Non-pigmented ciliary epithelial cell (primary cell): Measurements from ENCODE around the gene PANX2.
A peak's percentile ranks its signal among the peaks of the same experiment; 100 is the strongest.

Source experiments
- DNase-seq: peaks from one replicate; pipeline ENCODE4 v3.0.0-alpha.2; 2010; ENCODE audit warnings: low read depth

Gene PANX2

DNA sequence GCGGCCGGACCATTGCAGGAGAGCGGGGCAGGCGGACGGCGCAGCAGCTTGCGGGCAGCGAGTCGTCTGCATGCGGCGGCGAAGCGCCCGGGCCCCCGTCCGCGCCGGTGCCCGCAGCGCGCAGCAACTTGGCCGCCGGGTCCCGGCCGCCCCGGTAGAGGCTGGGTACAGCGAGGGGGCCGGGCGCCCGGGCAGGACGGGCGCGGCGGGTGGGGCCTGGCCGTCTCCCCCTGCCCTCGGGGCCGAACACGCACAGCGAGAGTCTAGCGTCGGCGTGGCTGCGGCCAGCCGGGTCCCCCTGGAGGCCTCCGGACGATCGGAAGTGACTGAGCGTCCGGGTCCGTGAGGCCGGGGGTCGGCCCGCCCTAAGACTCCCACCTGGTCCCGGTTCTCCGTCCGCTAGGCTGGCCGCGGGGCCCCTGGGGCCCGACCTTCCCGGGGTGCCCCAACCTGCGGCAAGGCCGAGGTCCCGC is 14.4 kb downstream of the PANX2 start:
- DNase-seq: no peak

DNA sequence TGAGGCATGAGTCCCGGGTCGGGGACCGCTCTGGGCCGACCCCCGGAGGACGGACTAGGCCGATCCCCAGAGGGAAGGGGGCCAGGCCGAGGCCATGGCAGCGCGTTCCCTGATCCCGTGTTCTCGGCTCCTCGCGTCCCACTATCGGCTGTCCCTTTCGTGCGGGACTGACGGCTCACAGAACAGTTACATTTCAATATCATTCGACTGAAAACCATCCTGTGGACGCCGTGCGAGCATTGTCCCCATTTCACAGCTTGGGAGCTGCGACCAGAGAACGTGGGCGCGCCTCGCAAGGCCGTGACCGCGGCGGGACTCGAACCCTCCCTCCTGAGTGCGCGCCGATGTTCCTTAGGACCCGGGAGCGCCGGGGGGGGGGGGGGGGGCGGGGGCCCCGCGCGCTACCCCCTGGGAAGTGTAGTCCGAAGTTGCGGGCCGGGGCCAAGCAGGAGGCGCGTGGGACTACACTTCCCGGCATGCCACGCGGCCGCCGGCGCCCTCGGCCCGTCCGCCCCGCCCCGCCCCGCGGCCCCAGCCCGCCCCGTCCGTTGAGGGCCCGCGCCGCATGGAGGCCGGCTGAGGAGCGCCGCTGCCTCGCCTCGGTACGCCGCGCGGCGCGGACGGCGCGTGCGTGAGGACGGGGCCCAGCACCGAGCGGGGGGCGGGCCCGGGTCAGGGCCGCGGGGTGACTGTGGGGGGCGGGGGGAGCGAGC is 15.0 kb downstream of the PANX2 start, which contains the start of gene TRABD:
Gene TRABD (plus strand): TSS at position 539 of the 713 bp plus-strand sequence. CDS start 7,148 bp downstream, outside the sequence.
- DNase-seq: peak; percentile 31

DNA sequence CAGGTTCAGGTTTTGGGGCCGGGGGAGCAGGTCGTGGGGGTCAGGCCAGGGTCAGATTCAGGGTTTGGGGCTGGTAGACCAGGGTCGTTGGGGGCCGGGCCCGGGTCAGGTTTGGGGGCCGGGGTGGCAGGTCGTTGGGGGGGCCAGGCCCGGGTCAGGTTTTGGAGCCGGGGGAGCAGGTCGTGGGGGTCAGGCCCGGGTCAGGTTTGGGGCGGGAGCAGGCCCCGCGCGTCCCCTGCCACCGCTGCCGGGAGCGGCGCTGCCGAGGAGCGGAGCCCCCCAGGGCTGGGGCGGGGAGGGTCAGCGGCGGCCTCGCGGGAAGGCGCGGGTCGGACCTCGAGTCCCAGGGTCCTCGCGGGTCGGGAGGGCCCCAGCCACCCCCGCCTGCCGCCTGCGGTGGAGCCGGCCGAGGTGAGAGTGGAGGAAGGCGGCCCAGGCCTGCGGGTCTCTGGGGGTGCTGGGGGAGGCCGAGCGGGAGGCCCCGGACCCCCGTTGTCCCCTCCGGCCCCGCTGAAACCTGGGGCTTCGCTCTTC is 15.7 kb downstream of the PANX2 start:
- no peak for DNase-seq

DNA sequence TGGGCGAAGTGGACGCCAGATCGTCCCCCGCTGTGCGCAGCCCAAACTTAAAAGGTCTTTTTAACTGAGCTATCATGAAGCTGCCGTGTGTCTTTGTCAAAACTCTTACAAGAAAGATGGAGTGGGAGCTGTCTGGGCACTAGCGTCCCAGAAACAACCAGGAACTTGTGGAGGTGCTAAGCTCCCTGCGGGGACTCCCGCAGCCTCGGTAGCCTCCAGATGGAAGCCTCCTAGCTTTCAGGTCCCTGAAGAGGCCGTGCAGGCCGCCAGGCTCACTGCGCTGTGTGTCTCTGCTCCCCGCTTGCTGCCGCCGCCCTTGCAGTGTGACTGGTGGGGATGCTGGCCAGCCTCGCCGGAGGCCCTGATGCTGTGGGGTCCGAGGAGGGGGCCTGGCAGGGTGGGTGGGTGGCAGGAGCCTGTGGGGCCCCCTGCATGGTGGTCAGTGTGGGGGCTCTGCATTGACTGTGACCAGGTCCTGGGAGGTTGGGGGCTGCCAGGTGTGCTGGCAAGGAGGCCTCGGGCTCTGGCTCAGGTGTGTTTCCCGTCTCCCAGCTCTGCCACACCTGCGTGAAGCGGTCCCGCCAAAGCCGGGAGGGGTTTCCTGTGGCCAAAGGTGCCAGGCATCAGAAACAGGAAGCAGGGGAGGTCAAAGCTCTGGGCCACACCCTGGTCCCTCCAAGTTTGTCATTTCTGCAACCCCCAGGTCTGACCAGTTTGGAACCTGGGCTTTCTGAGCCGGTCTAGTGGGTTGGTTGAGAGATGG is 16.4 kb downstream of the PANX2 start:
- DNase-seq: no peak

DNA sequence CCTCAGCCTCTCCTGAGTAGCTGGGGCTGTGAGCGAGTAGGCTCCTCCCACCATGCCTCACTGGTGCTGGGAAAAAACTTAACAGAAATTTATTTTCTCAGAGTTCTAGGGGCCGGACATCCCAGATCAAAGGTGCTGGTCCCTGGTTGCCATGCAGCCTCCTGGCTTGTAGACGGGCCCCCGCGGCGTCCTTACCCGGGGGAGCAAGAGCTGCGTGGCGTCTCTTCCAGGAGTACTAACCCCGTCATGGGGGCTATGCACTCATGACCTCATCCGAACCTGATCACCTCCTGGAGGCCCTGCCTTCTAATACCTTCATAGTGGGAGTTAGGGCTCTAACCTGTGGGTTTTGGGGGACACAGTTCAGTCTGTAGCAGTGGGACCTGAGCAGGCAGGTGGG is 17.8 kb downstream of the PANX2 start:
- DNase-seq: no peak

DNA sequence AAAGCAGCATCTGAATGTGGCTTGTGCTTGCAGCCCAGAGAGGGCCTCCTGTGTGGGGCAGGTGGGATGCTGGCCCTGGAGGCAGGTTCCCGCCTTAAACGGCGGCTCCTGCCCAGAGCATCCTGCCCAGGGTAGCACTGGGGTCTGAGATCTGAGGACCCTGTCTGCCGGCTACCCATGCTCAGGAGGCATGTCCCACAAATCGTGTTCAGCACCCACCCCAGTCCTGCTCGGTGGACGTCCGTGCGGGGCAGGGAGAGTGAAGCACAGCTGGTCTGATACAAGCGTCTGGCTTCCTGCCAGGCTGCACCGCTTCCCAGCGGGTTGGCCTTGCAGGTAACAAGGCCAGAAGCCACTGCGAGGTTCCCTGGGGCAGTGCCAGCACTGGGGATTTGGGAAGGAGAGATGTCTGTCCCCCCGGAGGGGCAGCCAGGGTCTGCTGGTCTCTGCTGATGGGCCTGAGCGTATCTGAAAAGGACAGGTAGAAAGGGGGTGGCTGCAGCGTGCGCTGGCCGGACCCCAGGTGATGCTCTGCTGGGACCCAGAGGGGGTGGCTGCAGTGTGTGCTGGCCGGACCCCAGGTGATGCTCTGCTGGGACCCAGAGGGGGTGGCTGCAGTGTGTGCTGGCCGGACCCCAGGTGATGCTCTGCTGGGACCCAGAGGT is 18.8 kb downstream of the PANX2 start:
- no peak for DNase-seq

DNA sequence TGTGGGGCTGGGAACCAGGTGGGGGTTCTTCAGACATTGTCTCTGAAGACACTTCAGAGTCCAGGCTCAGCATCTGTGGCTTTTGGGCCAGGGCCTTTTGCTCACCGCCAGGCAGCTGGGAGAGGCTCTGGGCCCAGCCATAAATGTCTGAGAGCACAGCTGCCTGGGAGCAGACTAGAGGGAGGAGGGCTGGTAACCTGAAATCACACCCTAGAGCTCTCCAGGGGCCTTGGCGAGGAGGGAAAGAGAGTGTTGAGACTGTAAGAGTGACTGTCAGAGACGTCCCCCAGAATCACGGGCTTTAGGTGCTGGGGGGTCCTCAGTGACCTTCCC is 19.3 kb downstream of the PANX2 start:
- DNase-seq: no peak

DNA sequence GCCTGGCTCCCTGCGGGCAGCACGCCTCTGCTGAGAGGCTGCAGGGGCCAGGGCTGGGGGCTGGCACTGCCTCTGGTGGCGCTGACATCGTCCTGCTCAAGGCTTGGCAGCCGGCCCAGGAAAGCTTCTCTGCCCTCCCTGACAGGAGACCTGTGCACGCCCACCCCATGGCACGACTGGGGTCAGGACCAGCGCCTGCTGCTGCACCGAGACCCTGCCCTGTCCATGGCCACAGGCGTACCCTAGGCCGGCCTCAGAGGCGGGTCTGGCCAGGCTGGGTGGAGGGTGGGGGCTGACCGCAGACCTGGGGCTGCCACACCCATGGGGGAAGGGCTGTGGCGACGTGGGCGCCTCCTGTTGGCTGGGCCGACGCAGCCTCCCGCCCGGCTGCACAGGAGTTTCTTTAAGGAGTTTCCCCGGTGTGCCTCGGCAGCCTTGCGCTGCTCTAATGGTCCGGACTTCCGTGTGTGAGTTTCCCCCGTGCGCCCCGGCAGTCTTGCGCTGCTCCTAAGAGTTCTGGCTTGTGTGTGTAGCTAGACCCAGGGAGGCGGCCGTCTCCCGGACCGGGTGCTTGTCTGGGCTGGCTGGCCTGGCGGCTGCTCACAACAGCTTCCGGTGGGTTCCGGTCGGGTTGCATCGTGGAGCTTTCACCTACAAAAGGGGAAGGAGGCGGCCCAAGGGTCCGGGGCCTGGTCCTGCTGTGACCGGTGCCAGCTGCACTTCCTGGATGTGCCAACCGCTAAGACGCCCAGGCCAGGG is 19.8 kb downstream of the PANX2 start:
- no peak for DNase-seq

DNA sequence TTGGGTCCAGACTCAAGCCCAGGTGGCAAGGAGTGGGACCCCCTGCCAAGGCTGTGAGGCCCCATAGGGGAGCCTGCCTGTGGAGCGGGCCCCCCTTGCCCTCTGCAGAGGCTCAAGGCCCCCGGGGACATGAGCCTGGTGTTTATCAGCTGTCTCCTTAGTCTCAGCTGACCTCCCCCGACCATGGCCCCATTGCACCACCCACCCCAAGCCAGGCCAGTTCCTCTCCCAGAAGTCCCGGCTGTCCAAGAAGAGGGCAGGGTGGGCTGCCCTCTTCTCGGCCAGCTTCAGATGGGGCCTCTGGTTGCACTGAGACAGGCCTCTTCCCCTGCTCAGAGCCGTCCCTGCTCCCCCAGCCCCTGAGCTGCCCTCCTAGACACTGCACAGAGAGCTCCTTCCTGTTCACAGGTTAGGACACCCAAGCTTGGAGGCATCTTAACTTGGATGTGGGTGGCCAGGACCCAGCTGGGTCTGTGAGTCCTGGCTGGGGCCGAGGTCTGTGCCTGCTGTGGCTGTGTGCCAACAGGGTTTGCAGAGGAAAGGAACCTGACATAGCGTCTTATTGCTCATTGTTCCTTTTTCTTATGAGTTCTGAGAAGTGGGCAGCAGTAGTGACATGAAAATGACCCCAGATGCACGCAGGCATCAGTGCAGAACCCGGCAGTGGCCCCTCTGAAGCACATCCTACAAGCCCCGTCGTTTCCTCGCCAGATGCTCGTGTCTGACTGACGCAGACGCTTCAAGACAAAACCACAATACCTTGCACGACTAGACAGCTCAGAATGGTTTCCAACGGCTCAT is 20.6 kb downstream of the PANX2 start:
- DNase-seq: no peak

DNA sequence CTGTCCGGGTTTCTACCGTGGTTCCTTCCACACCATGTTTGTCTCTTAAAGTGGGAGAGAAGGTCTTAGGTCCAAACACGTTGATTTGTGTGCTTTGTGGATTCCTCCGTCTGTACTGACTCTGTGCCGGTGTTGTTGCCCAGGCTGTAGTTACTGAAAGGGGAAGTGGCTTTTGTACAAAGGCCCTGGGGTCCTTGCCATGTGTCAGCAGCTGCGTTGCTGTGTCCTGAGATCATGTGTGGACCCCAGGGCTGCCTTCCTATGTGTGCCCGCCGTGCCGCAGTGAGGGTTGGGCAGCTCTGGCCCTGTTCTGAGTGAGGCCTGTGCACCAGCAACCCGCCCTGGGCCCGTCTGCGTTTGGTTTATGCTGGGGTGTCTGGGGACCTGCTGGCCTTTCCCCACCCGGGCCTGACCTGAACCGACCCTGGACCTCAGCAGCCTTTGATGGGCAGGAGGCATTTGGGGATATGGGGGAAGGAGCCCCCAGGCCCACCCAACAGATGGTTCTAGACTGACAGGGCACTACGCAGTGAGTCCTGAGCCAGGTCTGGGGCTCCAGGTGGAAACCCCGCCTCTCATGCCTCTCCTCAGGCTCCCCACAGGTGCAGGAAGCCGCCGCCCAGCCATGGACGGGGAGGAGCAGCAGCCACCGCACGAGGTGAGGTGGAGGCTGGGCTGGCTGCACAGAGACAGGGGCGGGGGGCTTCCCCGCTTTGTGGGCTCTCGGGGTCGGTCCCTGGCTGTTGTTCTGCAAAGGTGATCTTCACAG is 22.1 kb downstream of the PANX2 start:
- no peak for DNase-seq

DNA sequence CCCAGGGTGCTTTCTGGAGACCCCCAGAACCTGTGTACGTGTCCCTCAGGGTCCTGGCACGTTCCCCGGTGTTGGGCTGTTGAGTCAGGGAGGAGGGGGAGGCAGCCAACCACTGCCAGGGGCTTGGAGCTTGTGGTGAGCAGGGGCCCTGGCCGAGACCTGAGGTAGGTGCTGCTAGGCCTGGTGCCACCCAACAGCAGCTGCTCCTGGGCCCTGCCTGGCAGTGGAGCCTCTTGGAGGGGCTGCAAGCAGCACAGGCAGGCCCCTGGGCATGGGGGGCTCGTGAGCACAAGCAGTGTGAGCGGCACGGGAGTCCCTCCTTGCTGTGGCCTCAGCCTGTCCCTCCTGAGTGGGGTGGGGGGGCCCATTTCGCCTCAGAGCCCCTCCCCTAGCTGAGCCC is 23.1 kb downstream of the PANX2 start:
- no peak for DNase-seq

DNA sequence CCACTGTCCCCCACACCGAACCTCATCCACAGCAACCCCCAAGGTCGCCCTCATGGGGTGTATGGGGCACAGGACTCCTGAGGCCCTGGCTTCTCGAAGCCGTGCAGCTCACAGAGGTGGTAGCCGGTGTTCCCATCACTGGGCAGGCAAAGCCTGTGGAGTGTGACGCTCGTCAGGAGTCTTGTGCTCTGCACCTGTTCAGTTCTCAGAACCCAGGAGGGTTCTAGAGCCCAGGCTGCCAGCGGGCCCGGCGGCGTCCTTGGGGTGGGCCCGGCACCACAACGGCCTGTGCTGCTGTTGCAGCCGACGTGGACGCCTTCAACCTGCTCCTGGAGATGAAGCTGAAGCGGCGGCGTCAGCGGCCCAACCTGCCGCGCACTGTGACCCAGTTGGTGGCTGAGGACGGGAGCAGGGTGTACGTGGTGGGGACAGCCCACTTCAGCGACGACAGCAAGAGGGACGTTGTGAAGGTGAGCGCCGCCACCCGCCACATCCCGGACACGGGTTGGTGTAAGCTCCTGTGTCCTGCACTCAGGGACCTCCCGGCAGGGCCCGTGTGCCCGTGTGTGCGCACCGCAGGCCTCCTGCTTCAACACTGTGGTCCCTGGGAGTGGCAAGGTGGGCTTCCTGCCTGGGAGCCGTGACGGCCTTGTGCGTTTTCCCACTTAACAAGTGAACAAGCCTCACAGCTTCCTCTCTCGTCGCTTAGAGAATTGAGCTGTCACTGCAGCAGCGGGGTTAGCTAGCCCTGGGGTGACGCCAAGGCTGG is 23.7 kb downstream of the PANX2 start:
- no peak for DNase-seq

DNA sequence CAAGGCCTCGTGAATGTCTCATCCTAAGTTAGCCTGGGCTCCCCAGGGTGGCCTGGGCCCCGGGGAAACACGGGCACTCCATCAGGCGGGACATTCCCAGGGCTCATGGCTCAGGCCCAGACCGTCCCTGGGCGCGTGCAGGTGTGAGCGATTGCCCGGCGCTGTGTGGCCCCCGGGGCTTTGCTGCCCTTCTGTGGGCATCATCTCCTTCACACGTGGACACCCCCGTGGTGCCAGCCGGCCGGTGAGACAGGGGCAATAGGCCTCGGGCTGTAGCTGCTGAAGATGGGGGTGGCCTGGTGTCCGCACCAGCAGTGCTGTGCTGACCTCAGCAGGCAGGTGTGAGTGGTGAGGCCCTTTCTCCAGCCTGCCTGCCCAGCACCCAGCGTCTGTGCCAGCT is 25.7 kb downstream of the PANX2 start:
- DNase-seq: no peak

DNA sequence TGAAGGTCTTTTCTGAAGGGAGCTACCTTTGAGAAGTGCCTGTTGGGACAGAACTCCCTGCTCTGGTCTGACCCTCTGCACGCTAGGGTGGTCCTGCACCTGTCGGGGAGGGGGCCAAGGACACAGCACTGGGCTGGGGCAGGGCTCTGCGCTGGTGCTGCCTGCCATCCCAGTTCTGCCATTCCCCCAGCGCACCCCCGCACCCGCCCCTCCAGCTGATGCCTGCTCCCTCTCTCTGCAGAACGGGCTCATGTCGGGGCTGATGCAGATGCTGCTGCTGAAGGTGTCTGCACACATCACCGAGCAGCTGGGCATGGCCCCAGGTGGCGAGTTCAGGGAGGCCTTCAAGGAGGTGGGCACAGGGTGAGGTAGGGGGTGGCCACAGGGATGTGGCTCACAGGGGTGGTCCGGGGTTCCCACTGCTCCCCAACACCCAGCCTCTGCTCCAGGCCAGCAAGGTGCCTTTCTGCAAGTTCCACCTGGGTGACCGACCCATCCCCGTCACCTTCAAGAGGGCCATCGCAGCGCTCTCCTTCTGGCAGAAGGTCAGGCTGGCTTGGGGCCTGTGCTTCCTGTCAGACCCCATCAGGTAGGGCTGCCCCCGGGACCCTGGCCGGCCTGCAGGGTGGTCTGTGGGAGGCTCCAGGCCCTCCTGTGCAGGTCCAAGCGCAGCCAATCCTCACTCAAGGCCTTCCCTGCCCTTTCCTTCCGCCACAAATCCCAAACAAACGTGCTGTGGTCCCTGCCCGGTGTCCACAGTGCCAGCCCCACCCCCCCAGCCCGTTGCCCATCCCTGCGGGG is 26.7 kb downstream of the PANX2 start:
- DNase-seq: no peak

DNA sequence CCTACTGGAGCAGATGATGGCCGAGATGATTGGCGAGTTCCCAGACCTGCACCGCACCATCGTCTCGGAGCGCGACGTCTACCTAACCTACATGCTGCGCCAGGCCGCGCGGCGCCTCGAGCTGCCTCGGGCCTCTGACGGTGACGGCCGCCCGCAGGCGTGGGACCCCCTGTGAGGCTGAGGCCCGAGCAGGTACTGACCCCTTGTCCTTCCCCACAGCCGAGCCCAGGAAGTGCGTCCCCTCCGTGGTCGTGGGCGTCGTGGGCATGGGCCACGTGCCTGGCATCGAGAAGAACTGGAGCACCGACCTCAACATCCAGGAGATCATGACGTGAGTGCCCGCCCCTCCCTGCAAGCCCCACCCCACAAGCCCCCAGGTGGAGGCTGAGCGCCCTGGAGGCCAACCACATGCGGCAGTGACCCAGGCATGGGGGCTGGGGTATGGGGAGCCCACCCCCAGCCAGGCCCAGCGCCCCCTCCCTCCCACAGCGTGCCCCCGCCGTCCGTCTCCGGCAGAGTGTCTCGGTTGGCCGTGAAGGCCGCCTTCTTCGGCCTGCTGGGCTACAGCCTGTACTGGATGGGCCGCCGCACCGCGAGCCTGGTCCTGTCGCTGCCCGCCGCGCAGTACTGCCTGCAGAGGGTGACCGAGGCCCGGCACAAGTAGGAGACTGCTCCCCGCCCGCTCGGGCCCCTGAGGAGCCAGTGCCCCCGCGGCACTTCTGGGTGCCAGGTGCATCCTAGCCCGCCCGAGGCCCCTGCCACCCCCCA is 27.5 kb downstream of the PANX2 start:
- DNase-seq: no peak

DNA sequence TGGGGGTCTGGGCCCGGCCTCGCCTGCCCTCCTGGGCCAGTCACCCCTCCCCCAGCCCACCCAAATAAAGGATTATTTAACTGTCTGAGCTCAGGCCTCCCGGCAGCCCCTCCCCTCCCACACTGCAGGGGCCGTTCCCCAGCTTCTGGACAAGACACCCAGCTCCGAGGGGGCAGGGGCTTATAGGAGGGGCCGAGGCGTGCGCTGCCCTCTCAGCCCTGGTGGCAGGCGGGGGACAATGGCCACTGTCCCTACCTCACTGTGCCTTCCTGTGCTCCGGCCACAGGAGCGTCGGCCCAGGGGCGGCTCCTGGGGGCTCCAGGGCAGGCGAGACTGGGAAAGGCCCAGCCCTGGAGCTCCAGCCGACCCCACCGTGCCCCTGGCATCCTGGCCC is 28.1 kb downstream of the PANX2 start:
- no peak for DNase-seq

DNA sequence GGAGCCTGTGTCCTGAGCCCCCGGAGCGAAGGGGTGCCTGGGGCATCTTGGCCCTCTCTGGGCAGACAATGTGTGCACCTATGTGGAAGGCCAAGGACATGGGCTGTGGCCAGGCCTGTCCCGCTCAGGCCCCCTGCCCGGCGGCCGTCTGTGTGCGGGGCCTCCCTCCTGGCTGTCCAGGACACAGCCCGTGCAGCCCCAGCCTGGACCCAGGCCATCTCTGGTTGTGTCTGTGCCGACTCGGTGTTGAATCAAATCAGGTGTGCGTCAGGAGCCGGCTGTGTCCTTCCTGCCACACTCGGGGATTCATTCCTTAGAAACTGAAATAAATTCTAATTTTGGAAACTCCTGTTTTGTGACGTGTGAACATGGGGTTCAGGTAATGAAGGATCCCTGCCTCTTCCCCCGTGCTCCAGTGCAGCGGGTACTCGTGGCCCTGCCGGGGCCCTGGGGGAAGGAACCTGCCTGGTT is 28.8 kb downstream of the PANX2 start:
- no peak for DNase-seq
